ENCODE results near the gene DPYD. TPM values are rescaled to one million over a fixed set of nuclear protein-coding genes. Genes with fewer than 3 reads are reported as not detected.

Gene DPYD
- total and polyA plus RNA-seq, 7 donors = 6.0 to 56.1 (median 40.2) TPM

DNA sequence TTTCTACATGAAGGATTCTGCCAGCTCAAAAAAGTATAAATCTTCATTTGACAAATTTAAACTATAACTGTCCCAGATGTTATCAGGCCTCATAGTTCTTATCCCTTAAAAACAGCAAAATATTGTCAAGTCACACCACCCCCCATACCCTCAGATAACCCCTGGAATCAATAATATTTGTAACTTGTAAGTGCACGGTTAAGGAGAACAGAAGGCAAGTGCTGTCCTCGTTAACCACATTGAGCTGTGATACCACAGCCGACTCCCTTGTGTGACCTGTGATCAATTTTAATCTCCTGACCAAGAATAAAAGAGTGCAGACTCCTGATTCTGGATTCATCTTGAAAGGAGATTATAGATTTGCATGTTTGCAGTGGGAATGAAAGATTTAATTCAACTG is 310.7 kb downstream of the DPYD start:
- intact Hi-C loops (cut with DNase I) = no loop called here
- no peak overlapping the region for H3K27ac ChIP-seq
- no peak for DNase-seq
- no peaks in the 10 kb centered on the region for H3K36me3 ChIP-seq
- no peaks in the 10 kb centered on the region for H3K4me1 ChIP-seq
- WGBS, 2 donors = 87 to 90% methylated on average over 3 of the region's 3 CpGs
- no peak overlapping the region for H3K4me3 ChIP-seq
- no peaks in the 10 kb centered on the region for H3K27me3 ChIP-seq
- TF ChIP-seq EP300 (IDR thresholded peaks at IDR 0.05) (no peak), POLR2AphosphoS5 (IDR thresholded peaks at IDR 0.05) (no peak), POLR2A (IDR thresholded peaks at IDR 0.05) (no peak)
- TF ChIP-seq, protein P1, sequence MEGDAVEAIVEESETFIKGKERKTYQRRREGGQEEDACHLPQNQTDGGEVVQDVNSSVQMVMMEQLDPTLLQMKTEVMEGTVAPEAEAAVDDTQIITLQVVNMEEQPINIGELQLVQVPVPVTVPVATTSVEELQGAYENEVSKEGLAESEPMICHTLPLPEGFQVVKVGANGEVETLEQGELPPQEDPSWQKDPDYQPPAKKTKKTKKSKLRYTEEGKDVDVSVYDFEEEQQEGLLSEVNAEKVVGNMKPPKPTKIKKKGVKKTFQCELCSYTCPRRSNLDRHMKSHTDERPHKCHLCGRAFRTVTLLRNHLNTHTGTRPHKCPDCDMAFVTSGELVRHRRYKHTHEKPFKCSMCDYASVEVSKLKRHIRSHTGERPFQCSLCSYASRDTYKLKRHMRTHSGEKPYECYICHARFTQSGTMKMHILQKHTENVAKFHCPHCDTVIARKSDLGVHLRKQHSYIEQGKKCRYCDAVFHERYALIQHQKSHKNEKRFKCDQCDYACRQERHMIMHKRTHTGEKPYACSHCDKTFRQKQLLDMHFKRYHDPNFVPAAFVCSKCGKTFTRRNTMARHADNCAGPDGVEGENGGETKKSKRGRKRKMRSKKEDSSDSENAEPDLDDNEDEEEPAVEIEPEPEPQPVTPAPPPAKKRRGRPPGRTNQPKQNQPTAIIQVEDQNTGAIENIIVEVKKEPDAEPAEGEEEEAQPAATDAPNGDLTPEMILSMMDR (IDR thresholded peaks at IDR 0.05) = no peak
- no peaks in the 10 kb centered on the region for H3K9me3 ChIP-seq

DNA sequence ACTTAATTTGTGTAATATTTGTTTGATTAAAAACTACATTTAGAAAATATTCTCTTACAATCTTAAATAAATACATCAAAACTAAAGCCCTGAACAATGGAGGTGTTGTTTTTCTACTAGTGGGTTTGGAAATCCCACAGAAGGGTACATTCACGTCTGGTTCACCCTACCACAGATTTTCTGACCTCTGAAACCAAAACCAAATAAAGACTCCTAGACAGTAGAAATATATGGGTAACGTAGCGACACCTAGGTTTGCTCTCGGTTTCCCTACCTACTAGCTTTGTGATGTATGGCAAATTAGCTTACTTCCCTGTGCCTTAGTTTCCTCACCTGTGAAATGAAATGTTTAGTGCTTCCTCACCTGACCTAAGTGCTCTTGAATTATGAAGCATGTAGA is 312.6 kb downstream of the DPYD start:
- no peak for TF ChIP-seq POLR2AphosphoS5 (IDR thresholded peaks at IDR 0.05)
- no peak for TF ChIP-seq EP300 (IDR thresholded peaks at IDR 0.05)
- TF ChIP-seq POLR2A (IDR thresholded peaks at IDR 0.05) = no peak
- TF ChIP-seq, protein P1 (IDR thresholded peaks at IDR 0.05) = no peak
- no peak for DNase-seq
- Histone ChIP-seq H3K9me3 (no peaks in the 10 kb centered on the region), H3K36me3 (no peaks in the 10 kb centered on the region), H3K27ac (no peak overlapping the region), H3K4me1 (peaks cover 0 to 8% (median 0%) of the 10 kb centered on the region in 4 donors), H3K4me3 (no peak overlapping the region), H3K27me3 (no peaks in the 10 kb centered on the region)
- WGBS, 2 donors = 82 to 93% methylated on average over 4 of the region's 4 CpGs
- intact Hi-C loops (cut with DNase I) = no loop called here

DNA sequence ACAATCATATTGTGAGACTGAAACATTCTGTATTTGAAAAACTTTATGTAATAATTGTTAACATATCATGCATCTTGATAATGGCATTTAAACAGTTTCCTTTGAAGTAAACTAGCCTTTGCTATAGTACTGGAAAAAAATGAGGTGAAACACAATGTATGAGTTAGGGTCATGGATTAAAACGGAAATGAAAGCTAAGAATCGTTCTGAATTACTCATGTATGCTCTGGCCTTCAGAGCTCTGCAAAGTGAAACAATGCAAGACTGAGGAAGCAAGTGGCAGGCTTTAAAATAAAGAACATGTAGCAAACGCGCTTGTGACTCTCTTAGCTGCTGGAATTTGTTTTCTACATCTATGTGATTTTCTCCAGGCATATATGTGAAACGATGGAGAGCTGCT is 317.1 kb downstream of the DPYD start:
- no peaks in the 10 kb centered on the region for H3K27me3 ChIP-seq
- TF ChIP-seq EP300 (IDR thresholded peaks at IDR 0.05) (no peak), POLR2A (IDR thresholded peaks at IDR 0.05) (no peak), POLR2AphosphoS5 (IDR thresholded peaks at IDR 0.05) (no peak)
- TF ChIP-seq, protein P1 (IDR thresholded peaks at IDR 0.05) = no peak
- intact Hi-C loops (cut with DNase I) = no loop called here
- H3K27ac ChIP-seq = no peak overlapping the region
- H3K9me3 ChIP-seq = no peaks in the 10 kb centered on the region
- H3K4me3 ChIP-seq = no peak overlapping the region
- H3K36me3 ChIP-seq = no peaks in the 10 kb centered on the region
- H3K4me1 ChIP-seq = peaks cover 0 to 8% (median 0%) of the 10 kb centered on the region in 4 donors
- WGBS, 2 donors = 63 to 70% methylated on average over 5 of the region's 5 CpGs
- DNase-seq = no peak

DNA sequence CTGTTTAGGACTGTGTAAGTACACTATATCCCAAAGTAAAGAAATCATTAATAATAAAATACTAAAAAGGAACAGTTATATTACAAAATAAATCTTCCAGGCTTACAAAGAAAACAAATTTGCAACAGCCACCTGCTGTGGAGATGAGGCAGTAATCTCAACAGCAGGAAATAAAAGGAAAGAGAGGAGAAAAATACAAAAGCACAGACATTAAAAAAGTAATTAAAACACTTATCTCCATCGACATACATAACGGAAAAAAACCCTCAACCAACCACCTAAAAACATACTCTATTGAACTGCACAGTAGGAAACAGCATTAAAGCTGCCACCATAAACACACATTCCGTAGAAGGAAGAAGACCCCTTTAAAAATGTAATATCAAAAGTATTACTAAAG is 317.6 kb downstream of the DPYD start:
- no peak for TF ChIP-seq POLR2A (IDR thresholded peaks at IDR 0.05)
- H3K27me3 ChIP-seq = no peaks in the 10 kb centered on the region
- intact Hi-C loops (cut with DNase I) = no loop called here
- H3K27ac ChIP-seq = no peak overlapping the region
- 84 to 86% methylated on average over 3 of the region's 3 CpGs for WGBS, 2 donors
- peaks cover 0 to 8% (median 0%) of the 10 kb centered on the region in 4 donors for H3K4me1 ChIP-seq
- no peaks in the 10 kb centered on the region for H3K9me3 ChIP-seq
- H3K4me3 ChIP-seq = no peak overlapping the region
- no peaks in the 10 kb centered on the region for H3K36me3 ChIP-seq
- no peak for DNase-seq

DNA sequence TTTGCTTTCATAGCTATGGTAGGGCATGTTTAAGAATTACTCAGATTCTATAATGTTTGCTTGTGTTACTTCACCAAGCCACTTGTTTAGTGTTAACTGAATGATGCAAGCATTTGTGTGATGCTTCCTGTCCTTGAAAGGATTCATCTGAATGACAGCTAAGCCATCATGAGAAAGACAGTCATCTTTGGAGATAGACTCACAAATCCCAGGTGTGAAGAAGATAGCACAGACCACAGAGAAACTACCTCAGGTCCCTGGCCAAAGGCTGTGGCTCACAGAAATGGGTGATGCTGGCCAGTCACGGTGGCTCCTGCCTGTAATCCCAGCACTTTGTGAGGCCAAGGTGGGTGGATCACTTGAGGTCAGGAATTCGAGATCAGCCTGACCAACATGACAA is 321.4 kb downstream of the DPYD start:
- WGBS, 2 donors = 89 to 94% methylated on average over 2 of the region's 2 CpGs
- no peak for DNase-seq
- Histone ChIP-seq H3K36me3 (peaks cover 0 to 6% (median 0%) of the 10 kb centered on the region in 4 donors), H3K27me3 (no peaks in the 10 kb centered on the region), H3K4me3 (no peak overlapping the region), H3K4me1 (peaks cover 0 to 8% (median 0%) of the 10 kb centered on the region in 4 donors), H3K9me3 (no peaks in the 10 kb centered on the region), H3K27ac (no peak overlapping the region)
- TF ChIP-seq POLR2A (IDR thresholded peaks at IDR 0.05) (no peak), POLR2AphosphoS5 (IDR thresholded peaks at IDR 0.05) (no peak), EP300 (IDR thresholded peaks at IDR 0.05) (no peak)
- TF ChIP-seq, protein P1 (IDR thresholded peaks at IDR 0.05) = no peak
- intact Hi-C loops (cut with DNase I) = no loop called here

Measured in sigmoid colon (tissue), 7 donors.